Islet precursor cell (in vitro differentiated cells): ENCODE data around the gene DDX46.
"Not testable (repeated sequence)": the region's sequence is repeated elsewhere in the genome, so short reads cannot be mapped to it uniquely, and the experiment has no call there.

Source experiments
- DNase-seq: peaks from one replicate; pipeline ENCODE4 v3.0.0-alpha.2; 2018

The DDX46 gene

DNA sequence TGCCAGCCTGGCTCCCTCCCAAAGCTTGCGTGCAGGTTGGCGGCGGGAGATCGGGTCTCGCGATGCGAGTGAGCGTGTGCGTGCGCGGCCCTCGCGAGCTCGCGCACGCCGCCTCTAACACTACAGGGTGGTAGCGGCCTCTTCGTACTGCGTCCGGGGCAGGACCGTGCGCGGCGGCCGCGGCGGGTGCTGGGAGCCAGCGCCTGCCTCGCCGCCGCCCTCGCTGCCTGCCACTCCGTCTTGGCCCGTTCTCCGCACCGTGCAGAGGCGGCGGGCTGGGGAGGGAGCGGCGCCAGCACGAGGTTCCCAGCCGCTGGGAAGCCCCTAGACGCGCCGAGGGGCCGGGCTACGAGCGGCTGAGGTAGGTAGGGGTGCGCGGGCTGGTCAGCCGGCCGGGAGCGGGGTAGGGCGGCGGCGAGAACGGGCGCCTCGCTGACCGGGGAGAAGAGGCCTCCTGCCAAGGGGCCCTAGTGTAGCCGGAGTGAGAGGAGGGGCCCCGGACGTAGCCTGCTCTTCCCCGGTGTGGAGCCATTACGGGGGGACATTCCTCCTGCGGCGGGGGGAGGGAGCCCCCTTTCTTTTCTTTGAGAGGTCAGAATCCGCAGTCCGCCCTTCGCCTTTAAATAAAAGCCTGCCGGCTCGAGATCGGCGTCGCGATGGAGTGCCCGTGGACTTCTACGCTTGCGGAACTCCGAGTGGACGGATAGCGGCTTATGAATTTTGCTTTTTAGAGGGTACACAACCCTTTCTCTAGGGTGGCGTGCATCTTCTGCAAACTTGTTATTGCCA is 87.5 kb downstream of the DDX46 start, which contains the start of gene C5orf24:
C5orf24 (plus strand) TSS at position 117 of the 789 bp plus-strand sequence. CDS start 8,933 bp downstream, outside the sequence.
- DNase-seq, result peak; percentile 96

DNA sequence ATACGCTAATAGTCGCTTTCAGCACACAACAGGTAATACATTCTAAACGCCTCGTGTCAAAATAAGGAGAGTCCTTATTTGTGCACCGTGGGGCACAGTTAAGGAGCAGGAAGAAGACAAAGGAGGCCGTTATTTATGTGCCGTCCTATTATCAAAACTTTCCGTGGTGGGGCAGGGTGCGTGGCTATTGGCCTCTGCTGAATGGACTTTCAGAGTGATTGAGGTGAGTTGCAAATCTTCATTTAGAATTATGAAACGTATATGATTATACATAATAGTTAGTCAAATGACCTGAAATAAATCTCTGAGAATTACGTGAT is 88.0 kb downstream of the DDX46 start:
- no peak for DNase-seq

DNA sequence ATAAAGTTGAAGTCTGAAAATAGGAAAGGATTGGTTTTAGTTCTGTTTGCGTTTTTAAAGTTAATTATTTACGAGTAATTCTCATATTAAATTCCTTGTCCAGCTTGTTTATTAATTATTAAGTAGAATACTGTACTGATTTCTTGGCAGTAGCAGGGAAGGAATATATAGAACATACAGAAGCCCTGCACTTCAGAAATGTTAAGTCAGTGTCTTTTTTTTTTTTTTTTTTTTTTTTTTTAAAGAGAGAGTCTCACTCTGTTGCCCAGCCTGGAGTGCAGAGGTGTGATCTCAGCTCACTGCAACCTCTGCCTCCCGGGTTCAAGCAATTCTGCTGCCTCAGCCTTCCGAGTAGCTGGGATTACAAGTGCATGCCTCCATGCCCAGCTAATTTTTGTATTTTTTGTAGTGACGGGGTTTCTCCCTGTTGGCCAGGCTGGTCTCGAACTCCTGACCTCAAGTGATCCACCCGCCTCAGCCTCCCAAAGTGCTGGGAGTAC is 90.9 kb downstream of the DDX46 start:
- DNase-seq, result not testable (repeated sequence)

GRCh38 chr5:134851307-134851923 is 92.8 kb downstream of the DDX46 start:
- DNase-seq, result no peak

- DNase-seq, result not testable (repeated sequence)
Observed at GRCh38 chr5:134856465-134856864, 97.9 kb downstream of the DDX46 start.

GRCh38 chr5:134857401-134857800 is 98.8 kb downstream of the DDX46 start:
- DNase-seq, result no peak

- DNase-seq, result peak; percentile 48
Observed at GRCh38 chr5:134864707-134865106, 106.1 kb downstream of the DDX46 start.

DNA sequence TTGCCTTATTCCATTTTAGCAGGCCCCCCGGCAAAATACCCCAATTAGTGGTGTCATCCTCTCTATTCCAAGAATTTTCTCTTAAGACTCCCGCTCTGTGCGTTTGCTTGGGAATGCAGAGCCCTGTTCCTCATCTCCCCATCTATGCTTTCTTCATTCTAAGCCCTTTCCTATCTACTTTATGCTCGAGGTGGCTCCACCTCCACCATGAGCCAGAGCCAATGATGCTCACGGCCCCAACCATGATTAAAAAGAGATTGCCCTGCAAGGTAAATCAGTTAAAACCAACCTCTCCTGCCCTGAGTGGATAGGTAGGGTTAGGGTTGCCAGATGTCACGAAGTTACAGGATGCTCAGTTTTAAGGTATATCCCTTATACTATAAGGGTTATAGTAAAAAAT is 114.9 kb downstream of the DDX46 start:
- DNase-seq, result no peak

- DNase-seq, result peak; percentile 94
Observed at GRCh38 chr5:134873987-134874830, 115.6 kb downstream of the DDX46 start, which contains the start of gene TXNDC15. Gene TXNDC15, plus strand, starts transcription at chr5:134874371. Its CDS starts 57 bp downstream, at chr5:134874428.

GRCh38 chr5:134874831-134875655 is 116.5 kb downstream of the DDX46 start:
- peak; percentile 88 for DNase-seq

- no peak for DNase-seq
Observed at GRCh38 chr5:134877159-134877558, 118.6 kb downstream of the DDX46 start.

- DNase-seq, result no peak
Observed at GRCh38 chr5:134878403-134878802, 119.8 kb downstream of the DDX46 start.

GRCh38 chr5:134879456-134879855 is 120.9 kb downstream of the DDX46 start:
- DNase-seq, result no peak
